ENCODE results near the gene PIR.

PIR gene

DNA sequence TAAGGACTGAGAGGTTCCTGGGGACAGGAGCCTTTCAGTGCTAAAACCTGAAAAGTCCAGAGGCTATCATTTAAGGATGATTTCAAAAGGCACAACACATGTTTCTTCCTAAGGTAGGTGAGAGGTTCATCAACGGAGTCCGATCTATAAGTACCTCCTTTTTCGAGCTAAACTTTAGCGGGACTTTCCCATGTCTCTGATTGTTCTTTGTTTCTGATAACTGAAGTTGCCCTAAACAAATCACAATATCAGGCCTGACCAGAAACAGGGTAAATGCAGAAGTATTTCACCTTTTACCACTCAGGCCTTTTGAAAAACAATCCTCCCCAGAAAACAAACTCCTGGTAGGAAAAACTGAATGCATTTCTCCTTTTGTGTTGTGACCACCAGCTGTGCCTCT, 17.6 kb downstream of the PIR start:
- FAIRE-seq: no peak

DNA sequence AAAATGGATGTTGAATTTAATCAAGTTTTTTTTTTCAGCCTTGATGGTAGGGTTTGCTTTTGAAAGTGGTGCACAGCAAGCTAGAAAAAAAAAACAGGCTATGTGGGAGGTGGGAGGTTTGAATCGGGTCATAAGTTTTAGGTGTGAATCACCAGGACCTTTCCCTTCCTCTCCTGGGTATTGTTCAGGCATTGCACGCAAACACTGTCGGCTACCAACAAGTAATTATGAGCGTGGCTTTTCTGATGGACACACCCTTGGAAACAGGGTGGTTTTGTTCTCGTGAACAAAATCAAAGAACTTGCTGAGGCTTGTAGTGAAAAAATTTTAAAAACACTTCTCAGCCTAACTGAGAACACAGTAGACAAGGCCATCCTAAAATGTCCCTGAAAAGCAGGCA, 18.1 kb downstream of the PIR start:
- FAIRE-seq: no peak

DNA sequence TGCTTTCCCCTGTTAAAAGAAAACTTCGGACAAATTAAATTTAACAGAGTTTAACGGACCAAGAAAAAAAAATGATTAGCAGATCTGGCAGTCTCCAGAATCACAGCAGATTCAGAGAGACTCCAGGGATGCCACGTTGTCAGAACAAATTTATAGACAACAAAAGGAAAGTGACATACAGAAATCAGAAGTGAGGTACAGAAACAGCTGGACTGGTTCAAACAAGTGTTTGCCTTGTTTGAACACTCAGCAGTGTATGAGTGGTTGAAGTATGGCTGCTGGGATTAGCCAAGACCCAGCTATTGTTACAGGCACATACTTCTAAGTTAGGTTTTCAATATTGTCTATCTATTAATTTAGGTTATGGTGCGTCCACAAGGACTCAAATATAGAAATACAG, 19.1 kb downstream of the PIR start:
- FAIRE-seq: no peak

DNA sequence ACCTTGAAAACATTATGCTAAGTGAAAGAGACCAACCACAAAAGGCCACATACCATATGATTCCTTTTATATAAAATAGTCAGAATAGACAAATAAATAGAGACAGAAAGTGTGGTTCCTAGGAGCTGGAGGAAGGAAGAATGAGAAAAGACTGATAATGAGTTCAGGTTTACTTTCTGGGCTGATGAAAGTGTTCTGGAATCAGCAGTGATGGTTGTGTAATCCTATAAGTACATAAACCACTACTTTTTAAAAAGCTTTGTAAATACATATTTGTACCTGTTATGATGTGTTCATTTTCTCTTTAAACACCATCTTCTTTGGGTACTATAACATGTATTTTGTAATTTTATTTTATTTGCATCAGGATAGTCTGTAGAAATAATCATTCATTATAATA, 20.6 kb downstream of the PIR start:
- FAIRE-seq: no peak

DNA sequence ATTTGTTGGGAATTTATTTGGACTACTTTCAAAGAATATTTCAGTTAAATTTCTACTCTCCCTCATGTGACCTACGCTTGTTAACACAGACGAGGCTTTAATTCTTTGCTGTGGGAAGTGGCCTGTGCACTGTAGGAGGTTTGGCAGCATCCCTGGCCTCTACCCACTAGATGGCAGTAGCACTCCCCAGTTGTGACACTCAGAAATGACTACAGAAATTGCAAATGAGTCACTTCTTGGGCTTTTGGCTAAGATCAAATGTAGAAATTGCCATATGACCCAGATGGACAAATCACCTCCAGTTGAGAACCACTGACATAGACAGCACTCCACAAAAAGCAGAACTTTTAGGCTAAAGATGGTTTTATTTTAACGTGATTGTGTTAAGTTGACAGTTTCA, 22.1 kb downstream of the PIR start:
- peak; percentile 67 for FAIRE-seq

DNA sequence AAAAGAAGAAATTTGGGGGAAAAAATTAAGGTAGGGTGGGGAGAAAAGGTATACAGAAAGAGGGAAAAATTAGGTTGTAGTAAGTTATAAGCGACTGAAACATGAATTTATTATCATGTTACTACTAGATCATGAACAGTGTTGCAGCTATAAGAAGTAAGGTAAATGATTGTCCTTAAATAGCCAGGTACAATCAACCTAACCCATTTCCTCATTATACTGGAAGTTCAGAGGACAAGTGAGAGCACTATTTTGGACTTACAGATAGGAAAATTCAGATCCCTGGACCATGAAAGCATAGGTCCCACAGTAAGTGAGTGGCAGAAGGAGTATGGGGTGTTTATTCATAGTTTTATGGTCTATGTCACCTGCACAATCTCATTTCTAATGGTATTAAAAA, 23.5 kb downstream of the PIR start:
- FAIRE-seq: no peak

DNA sequence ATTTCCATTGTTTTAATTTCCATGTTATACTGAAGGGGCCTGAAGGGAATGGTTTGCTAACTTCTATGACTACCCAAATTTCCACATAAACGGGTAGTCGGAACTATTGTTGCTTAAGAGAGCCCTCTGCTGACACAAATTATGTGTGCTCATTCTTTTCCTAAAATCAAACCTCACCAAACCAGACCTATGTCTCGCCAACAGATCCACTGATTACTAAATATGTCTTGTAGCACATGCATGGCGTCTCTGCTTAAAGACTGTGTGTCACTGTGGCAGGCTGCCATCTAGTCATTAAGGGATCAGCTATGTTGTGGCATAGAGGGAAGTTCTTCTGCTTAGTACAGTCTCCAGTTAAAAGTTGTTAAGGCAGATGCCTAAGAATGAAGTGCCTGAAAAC, 25.1 kb downstream of the PIR start:
- FAIRE-seq: peak; percentile 70

DNA sequence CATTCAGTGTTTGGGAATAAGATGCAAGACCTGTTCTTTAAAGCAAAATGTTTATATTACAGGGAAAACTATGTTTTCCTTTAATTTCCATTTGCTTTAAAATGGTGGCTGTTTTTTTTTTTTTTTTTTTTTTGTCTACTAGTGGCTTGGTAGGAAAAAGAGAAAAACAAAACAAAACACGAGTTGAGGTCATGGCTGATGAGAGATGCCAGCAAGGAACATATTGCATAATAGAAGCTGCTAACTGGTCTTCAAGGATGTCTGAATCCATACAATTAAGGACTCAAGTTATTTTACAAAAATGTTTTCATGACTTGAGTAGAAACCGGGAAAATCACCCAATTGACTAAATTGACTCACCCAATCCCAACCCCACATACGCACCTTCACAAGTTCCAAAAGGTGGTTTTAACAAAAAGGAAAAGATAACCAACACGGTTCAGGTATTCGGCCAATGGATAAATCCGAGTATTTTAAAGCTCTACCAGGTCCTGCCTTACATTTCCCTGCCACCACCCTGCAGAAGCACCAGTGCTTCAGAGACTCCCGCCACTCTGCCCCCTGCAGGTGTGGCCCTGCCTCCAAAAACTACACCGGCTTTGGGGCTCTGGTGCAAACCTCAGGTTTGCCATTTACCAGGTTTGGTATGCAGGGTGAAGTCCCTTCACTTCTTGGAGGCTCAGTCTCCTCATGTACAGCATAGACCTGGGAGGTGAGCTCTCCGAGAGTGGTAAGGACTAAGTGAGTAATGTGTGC, 27.1 kb downstream of the PIR start:
- no peak for FAIRE-seq

DNA sequence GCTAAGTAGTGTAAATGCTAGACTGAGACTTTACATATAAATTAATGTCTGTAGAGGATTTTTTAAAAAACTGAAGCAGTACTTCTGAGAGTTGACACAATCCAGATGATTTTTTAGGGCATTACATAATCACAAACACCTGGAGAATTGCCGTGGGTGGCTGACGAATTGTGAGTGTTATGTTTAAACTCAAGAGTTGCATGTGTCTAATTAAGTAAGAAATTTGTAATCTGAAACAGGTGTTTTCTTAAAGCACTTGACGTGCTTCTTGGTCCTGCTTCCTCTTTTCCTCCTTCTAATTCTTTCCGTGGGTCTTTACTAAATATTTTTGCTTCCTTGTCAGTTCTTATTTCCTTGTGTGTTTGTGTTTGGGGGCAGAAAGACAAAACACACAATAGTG, 27.8 kb downstream of the PIR start:
- FAIRE-seq: peak; percentile 82

DNA sequence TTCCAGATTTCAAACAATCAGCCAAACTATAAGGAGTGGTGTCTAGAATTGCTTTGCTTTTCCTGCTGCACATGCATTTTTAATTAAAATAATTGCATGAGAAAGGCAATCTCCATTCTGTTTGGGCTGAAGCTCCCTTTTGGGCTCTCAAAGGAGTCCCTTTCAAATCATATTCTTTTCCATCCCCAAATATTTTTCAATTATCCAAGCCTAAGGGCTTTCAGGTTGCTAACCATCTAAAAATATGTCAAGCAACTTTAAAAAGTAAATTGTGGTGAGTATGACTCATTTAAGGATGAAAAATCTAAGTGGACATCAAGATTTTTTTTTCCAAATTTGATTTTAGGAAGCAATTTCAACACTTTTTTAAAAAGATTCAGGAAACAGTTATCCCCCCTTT, 28.4 kb downstream of the PIR start:
- no peak for FAIRE-seq

DNA sequence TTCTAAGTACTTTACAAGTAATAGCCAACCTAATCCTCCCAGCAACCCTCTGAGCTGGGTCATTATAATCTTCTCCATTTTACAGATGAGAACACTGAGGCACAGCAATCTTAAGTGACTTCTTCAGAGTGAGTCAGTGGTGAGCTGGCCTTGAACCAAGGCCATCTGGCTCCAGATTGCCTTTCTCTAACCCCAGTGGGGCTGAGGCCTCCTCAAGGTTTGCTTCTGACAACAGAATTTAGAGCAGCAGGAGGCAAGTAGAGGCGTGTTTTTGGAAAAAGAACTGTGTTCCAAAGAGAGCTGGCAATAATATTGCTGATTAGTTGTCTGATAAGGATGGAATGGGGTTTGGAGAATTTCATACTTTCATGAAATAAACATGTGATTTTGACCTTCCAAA, 41.2 kb downstream of the PIR start:
- no peak for FAIRE-seq

DNA sequence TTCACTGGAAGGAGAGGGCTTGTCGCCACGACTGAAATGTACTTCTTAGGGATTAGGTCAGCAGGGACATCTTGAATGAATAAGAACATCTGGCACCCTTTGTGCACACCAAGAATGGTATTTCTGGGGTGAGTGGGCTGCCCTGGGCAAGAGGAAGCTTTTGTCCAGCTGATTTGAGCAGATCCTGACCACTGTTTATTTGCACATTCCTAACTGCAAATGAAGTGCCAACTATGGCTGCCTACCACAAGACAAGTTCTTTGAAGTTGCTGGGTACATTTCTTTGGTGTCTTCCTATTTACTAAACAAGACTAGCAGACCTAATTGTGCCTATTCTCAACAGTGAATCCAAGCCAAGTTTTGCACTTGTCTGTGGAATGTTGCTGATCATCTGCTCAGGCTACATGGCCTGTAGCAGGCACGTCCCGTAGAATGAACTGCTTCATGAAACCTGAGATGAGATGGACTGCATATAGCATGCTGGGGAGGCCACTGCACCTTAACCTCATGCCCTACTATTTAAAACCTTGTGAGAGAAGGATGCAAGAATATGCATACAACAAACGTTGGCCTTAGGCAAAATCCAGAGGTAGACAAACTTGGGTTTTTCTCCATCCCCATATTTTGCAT, 45.0 kb downstream of the PIR start:
- no peak for FAIRE-seq

DNA sequence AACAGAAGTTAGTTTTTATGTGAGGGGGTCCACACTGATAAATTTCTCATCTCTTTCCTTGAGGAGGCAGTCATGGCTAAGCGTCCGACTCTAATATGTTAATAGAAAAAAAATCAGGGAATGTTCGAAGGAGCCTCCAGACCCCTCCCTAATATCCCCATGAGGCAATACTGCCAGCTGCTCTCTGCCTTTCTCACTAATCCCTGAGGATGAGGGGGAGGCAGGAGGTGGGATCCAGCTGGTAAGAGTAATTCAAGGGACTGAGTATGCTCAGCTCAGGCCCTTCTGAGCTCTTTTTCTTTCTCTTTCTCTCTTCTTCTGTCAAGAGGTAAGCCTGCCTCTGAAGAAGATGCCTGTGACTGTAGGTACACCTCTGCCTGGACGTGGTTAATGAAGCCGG, 51.7 kb downstream of the PIR start:
- no peak for FAIRE-seq

DNA sequence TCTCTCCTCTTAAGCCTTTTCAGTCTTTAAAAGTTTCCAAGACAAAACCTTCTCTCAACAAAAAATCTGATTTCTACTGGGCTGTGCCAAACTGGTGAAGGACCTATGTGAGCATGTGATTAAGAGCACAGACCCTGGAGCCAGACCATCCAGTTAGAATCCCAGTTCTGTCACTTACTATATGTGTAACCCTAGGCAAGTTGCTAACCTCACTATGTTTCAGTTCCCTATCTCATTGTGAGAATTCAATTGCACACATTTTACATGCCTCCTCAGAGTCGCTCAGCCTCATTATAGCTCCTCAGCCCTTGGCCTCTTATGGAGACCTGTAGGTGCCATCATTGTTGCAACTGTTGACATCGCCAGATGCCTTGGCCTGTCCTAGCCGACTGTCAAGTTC, 54.8 kb downstream of the PIR start:
- no peak for FAIRE-seq

DNA sequence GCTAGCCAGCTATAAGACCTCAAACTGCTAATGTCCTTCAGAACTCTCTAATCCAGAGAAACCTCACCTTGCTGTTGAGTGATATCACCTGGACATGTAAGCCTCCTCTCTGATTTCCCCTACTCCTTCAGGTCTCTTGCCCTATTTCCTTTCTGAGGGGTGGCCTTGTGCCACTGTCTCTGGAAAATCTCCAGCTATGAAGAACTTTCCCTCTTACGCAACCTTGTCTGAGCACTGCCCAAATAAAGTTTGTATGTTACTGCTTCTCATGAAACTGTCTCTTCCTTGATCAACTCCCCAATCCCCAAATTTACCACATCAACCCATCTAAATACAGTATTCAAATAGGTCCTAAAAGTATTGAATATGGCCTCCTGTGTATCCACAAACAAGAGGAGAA, 55.4 kb downstream of the PIR start:
- no peak for FAIRE-seq

DNA sequence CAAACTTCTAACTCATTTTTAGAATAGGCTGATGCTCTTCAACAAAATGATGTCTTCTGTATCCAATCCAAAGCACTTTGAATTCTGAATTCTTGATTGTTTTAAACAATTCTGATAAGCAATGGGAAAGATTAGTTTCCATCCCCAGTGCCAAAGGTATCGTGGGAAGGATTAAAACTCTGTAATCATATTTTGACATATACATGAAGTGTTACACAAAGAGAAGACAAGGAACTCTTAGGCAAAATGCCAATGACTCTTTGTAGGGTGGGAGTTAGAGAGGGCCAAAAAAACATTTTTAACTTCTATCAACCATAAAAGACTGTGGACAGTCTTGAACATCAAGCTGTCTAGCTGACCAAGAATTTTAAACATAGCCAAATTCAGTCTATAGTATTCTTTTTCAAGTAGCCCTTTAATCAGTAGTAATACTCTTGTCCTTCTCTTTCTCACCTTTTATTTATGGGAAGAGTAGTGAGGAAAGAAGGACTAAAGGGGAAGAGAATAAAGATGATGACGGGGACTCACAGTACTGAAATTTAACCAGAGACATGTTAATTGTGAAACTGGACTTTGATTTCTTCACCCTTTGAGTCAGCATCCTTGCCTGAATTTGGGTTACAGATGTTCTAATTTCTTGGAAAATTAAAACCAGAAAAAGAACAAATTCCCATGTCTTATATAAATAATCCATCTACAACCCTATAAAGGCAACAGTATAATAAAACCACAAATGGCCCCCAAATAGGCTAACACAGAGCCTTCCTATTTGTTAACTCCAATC, 57.1 kb downstream of the PIR start:
- no peak for FAIRE-seq

DNA sequence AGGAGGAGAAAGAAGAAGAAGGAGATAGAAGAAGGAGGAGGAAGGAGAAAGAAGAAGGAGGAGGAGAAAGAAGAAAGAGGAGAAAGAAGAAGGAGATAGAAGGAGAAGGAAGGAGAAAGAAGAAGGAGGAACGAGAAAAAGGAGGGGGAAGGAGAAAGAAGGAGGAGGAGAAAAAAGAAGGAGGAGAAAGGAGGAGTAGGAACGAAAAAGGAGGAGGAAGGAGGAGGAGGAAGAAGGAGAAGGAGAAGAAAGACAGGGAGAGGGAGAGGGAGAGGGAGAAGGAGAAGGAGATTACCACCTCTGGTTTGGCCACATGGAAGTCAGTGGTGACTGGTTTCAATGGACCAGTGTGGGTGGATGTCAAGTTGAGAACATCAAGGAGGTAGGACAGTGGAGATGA, 58.9 kb downstream of the PIR start:
- FAIRE-seq: no peak

DNA sequence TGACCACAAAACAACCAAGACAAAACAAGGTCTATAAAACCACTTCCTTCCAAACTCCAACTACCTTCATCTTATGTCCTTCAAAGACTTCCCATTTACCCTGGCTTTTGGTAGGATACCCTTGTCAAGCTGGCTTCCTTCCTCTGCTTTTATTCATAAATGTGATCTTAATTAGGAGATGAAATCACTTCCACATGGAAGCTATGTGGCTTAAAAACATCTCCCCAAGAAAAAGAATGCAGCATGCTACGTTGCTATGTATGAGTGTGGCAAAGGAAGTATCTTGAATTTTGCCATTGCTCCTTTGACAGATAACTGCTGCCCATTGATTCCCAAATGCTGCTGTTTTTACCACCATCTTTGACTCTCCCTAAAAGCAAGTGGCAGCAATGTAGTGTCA, 62.5 kb downstream of the PIR start:
- FAIRE-seq: no peak

DNA sequence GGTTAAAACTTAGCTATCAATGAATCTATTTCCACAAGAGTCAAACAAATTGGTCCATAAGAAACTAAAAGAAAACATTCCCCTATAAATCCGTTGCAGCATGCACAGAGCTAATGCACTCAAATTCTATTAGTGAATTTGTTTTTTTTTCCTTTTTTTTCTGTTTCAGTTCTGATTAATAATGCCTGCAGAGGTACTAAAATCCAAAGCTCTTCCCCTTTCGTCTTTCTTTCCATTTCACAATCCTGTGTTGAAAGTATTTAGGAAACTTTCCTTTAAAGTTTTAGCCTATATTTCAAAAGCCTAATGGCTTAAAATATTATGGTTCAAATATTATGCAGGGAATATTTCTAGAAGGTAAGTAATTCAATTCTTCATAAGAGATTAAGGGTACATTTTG, 63.1 kb downstream of the PIR start:
- no peak for FAIRE-seq

DNA sequence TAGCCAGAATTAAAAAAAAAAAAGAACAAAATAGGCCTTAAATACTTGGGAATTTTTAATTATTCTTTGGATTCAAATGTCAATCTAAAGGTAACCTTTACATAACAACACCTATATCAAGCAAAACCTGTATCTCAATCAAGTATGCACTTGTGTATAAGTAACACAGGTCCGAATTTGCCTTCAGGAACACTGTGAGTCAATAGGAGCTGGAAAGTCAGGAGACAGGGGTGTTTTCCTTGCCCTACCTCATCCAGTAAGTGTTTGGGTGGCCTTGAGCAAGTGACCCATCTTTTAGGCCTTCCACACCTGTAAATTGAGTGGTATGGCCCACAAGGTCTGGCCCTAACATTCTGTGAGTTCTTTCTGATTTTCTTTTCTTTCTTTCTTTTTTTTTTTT, 68.1 kb downstream of the PIR start:
- no peak for FAIRE-seq

DNA sequence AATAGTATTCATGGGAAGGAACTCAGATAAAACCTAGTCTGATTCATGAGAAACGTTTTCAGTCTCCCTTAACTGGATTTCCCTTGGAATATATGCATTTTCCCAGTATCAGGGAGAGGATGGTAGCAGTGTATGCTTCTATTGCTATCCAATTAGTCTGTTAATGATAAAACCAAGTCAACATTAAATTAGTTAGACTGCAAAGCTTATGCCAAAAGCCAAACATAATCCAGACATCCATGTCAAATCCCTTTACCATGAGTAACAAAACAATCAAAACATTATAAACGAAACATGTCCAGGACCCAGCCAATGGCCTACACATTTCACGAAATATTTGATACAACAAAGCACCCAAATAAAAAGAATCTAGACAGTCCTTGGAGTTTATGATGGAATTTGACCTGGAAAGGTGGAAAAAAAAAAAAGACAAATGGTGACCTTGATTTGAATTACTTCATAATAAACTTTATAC, 74.4 kb downstream of the PIR start:
- no peak for FAIRE-seq

DNA sequence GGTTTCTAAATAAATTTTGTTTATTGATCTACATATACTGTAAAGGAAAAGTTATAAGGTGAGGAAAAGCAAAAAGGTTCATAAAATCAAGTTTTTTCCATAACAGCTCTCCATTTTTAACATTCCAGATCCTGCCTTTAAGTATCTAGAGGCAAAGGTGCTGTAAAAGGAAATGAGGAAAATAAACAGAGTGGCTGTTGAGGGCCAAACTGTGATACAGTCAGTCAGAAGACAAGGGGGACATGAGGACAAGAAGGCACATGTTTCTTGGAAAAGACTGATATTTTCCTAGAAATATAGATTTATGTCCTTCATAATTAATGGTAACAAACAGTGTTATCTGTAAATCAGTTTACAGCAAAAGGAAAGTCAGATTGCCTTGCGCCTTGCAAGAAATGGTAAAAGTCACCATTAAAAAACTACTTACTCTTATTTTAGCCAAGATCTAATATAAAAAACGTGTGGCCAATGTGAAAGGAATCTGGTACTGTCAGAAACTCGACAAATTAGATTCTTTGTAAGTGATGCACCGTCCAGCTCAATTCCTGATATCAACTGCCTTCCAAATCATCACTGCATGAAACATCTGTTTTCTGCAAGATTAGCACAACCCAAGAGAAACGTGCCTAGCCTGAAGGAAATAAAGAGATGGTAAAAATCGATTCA, 75.0 kb downstream of the PIR start:
- FAIRE-seq: no peak
